HG02642 (cell line): ENCODE measurements around the gene CDH6.

Source experiments
- ATAC-seq: cut with Tn5 transposase; IDR thresholded peaks from one replicate; pipeline ENCODE4 v1.9.1; 2021; ENCODE audit warnings: mild to moderate bottlenecking; ENCODE audit not compliant: unreplicated experiment, poor library complexity

Gene CDH6

DNA sequence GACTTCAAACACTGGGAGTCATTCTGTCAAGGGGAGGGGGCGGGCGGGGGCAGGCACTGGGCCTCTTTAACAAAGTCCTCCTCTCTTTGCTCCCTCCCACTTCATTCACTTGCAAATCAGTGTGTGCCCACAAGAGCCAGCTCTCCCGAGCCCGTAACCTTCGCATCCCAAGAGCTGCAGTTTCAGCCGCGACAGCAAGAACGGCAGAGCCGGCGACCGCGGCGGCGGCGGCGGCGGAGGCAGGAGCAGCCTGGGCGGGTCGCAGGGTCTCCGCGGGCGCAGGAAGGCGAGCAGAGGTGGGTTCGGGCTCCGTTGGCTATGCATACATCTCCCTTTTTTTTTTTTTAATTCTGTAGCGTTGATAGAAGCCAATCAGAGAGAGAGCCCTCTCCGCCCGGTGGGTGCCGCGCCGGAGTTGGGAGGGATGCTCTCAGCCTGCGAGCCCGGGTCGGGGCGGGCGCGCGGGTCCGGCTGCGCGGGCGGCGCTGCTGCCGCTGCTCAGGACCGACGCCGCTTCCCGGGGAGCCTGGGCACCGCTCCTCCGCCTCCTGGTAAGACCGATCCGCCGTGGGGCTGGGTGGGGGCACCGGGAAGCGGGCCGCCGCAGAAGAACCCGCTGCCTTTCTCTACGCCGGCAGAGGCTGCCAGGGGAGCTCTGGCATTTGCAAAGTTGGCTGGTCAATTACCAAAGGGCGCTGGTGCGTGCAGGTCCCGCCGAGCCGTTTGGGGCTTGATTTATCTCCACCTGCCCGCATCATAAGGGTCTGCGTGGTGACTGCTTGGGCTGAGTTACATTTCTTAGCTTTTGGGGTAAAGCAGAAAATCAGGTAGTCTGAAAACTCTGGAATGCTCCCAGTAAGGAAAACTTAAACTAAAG lies at the start of gene CDH6:
Gene CDH6, plus strand, starts transcription at position 96 of the 877 bp plus-strand sequence. CDS start 73,788 bp downstream, outside the sequence.
- no peak for ATAC-seq

GRCh38 chr5:31144364-31144763 lies 49.1 kb upstream of the CDH6 start:
- ATAC-seq: no peak

DNA sequence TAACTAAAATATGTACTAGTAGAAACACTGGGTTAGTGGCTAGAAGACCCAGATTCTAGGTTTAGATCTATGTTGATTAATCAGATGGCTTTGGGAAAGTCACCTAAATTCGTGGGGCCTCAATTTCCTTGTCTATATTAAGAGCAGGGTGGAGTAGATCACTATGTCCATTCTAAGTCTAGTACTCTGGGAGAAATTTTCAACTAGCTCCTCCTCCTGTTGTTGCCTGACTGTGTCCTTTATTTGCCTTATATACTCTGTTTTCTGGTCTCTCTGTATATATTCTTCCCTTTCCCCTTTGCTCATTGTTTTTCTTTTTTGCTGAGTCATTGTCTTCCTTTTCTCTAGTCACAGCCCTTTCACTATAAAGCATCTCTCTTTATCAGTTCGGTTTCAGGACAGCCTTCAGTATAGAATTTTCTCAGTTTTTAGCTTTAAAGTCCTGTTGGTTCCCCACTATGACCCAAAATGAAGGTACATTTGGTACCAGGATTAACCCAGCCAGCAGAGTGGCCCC lies 44.5 kb upstream of the CDH6 start:
- no peak for ATAC-seq

DNA sequence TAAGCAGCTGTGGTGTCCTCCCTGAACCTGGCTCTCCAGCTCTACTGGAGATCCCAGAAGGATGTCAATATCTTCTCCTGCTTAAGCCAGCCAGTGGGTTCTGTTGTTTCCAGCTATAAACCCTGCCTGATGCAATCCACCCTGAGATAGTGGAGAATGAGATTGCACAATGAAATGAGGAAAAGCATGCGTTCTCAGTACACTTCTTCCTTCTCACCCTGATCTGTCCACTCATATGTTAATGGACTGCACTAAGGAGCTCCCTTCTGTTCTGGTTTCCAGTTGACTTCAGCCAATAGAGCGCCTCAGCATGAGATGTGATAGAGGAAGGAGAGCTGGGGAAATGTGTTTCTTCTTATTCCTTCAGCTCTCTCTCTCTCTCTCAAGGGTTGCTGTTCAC lies 40.0 kb upstream of the CDH6 start:
- no peak for ATAC-seq

DNA sequence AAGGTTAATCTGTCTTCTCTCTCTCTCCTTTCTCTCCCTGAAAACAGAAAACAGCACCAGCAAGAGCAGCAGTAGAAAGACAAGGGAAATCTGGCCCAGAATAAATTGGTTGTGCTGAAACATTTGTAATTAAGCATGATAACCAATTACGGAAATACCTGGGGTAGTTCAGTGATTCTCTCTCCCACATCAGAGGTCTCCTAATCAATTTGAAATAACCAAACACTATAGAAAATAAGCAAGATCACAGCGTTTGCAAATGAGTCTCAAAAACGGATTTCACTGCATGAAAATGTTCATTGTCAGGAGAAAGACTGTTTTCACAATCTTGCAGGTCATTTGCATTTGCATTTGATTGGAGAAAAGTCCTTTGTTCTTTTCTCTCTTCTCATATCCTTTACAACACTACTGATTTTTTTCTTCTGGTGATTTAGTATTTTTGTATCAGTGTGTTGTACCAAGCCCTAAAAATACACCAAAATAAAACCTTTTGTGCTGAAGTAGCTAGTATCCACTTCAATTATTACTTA lies 36.8 kb upstream of the CDH6 start:
- no peak for ATAC-seq

- ATAC-seq: no peak
These were observed 35.8 kb upstream of the CDH6 start for GRCh38 chr5:31157720-31158119.

DNA sequence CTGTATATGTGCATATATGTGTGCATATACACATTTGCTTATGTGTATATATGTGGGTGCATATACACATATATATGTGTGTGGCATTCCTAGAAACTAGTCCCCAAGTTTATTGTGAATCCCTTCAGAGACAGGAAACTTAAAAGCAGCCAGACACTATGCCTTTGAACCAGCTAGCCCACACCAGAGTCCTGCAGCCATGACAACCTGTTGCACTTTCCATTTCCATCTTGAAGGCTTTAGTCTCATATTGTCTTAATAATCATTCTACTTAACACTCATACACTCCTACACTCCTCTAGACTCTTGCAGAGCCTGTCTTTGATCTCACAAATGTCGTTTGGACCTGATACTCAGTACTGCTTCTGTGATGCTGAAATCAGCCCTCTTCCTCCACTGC lies 34.8 kb upstream of the CDH6 start:
- ATAC-seq: no peak

- ATAC-seq: no peak
These were observed 31.7 kb upstream of the CDH6 start for GRCh38 chr5:31161781-31162181.

GRCh38 chr5:31165729-31166128 lies 27.8 kb upstream of the CDH6 start:
- ATAC-seq: no peak

- ATAC-seq: no peak
These were observed 24.1 kb upstream of the CDH6 start for GRCh38 chr5:31169379-31169778.

- no peak for ATAC-seq
These were observed 20.6 kb upstream of the CDH6 start for GRCh38 chr5:31172881-31173280.

GRCh38 chr5:31173614-31174013 lies 19.9 kb upstream of the CDH6 start:
- no peak for ATAC-seq

- ATAC-seq: no peak
These were observed 12.0 kb upstream of the CDH6 start for GRCh38 chr5:31181376-31181987.

- ATAC-seq: no peak
These were observed 11.3 kb upstream of the CDH6 start for GRCh38 chr5:31182136-31182535.

GRCh38 chr5:31185951-31186350 lies 7.5 kb upstream of the CDH6 start:
- ATAC-seq: no peak

DNA sequence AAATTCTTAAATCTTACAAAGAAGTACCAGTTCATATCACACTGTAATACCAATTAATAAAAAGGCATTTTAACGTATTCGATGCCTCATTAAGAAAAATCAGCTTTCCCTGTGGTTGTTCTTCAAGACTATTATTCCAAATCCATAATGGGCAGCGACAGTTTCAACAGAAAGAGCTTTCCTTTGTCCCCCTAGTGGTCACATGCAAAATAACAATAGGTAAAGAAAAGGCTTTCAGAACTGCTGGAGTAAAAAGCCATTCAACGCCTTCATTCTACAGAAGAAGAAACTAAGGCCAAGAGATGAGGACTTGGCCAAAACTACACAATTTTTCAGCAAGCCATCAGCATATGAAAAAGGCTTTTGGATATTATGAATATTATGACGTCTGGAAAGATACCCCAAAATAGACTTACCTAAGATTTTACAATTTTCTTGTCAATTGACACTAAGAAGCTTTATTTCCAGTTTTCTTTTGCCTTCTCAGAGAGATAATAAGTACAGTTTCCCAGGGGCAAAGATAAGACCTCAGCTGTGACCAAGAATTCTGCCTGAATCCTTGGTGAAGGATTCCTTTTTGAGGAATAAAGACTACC lies 6.7 kb upstream of the CDH6 start:
- no peak for ATAC-seq

DNA sequence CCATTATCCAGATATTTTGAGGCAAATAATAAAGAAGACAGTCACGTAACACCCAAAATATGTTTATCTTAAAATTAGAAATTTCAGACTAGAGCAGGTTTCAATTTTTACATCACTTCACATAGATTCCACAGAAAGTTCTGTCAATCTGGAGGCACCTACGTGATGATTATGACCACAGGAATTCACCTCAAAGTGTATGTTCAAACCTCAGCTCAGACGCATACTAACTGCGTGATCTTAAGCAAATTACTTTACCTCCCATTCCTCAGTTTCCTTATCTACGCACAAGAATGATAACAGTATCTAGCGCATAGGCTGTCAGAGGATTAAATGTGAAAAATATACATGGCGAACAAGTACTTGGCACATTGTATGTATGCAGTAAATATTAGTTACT lies 5.9 kb upstream of the CDH6 start:
- no peak for ATAC-seq

- no peak for ATAC-seq
These were observed 1.0 kb upstream of the CDH6 start for GRCh38 chr5:31192442-31192841.

- no peak for ATAC-seq
These were observed 370 bp upstream of the CDH6 start for GRCh38 chr5:31193116-31193515.

- ATAC-seq: no peak
These were observed 955 bp downstream of the CDH6 start for GRCh38 chr5:31194468-31194813.

DNA sequence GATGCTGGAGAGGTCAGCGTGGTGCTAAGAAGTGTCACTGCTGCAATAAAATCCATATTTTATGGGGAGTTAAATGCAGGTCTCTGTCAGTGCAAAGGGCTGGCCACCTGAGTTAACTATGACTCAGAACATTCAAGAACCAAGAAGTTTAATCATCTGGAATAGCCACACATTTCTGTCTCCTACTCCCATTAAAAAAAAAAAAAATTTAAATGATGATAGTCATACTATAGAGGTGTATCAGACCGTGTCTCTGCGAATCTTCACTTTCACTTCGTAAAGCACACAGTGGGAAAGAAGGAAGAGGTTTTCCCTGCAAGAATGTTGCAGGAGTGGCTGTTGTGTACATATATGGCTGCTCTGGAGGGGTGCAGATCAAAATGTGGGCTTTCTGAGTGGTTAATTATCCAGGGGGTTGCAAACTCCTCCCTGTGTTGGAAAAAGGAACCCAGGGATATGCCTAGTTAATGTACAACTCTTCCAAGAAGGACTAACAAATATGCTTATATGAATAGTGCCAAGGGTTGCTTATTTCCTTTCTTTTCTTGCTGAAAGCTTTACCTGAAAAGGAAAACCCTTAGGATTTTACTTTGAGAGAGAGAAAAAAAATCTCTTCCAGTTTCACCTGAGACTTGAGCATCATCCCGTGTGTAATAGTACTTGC lies 1.5 kb downstream of the CDH6 start:
- no peak for ATAC-seq
